Measurements from ENCODE around the gene FBXW11. TPM values are rescaled to one million over a fixed set of nuclear protein-coding genes. Genes with fewer than 3 reads are reported as not detected.

The FBXW11 gene
- total RNA-seq, 1 experiment from 2014 or later: 52.0 TPM

- ChIA-PET RAD21 (ENCODE audit: low non-redundant PET in 1 of 2, low total read pairs in 2 of 2, uncharacterized antibody in 2 of 2, unreplicated experiment in 2 of 2) (no interaction called here), CTCF (interaction anchor here (1.4 kb wide), 1 partner anchor 9 kb away, joined by 3 read pairs; no protein-coding TSS in a partner anchor), POLR2A (no interaction called here)
- BruUV-seq (replicated peaks): no TSS peak
- intact Hi-C loops (cut with micrococcal nuclease): no loop called here
- H4K20me1 ChIP-seq (ENCODE audit: insufficient read depth): no peaks in the 10 kb centered on the region
- TF ChIP-seq YY1 (IDR thresholded peaks at IDR 0.05; ENCODE audit: extremely low read depth, insufficient replicate concordance, low read depth, low read length) (no peak), ZFX (IDR thresholded peaks at IDR 0.05) (no peak), FOSL1 (IDR thresholded peaks at IDR 0.05; ENCODE audit: low read depth) (no peak), EZH2 (IDR thresholded peaks at IDR 0.05) (no peak), EGR1 (IDR thresholded peaks at IDR 0.05; ENCODE audit: low read depth) (no peak), EZH2phosphoT487 (IDR thresholded peaks at IDR 0.05; ENCODE audit: borderline replicate concordance) (no peak), SRF (IDR thresholded peaks at IDR 0.05; ENCODE audit: low read depth) (no peak), REST (IDR thresholded peaks at IDR 0.05; ENCODE audit: low read depth) (no peak), TCF7L2 (IDR thresholded peaks at IDR 0.05; ENCODE audit: borderline replicate concordance, extremely low read depth, insufficient read depth, insufficient read length) (no peak), POLR2A (IDR thresholded peaks at IDR 0.05; ENCODE audit: borderline replicate concordance, extremely low read depth, insufficient read depth, insufficient read length) (no peak), CTCF (IDR thresholded peaks at IDR 0.05 in 2 of 3, conservative IDR thresholded peaks at IDR 0.05 in 1 of 3; ENCODE audit: borderline replicate concordance in 1 of 3, insufficient read depth in 1 of 3, low read depth in 2 of 3, low read length in 2 of 3) (no peak), JUND (IDR thresholded peaks at IDR 0.05) (no peak), ELF1 (IDR thresholded peaks at IDR 0.05; ENCODE audit: borderline replicate concordance, low read depth) (no peak), ATF3 (IDR thresholded peaks at IDR 0.05) (no peak), CEBPB (IDR thresholded peaks at IDR 0.05; ENCODE audit: low read depth) (no peak)
- ATAC-seq (no peak), DNase-seq (ENCODE audit: low read depth, low spot score) (no peak)
- no peak overlapping the region for H2AFZ ChIP-seq (ENCODE audit: low read depth, low read length, poor library complexity, severe bottlenecking)
- no peak overlapping the region for H3K9ac ChIP-seq (ENCODE audit: low read length)
- H3K79me2 ChIP-seq (ENCODE audit: insufficient read depth, low read length): no peaks in the 10 kb centered on the region
- H3K36me3 ChIP-seq (ENCODE audit: control insufficient read depth in 1 of 2, insufficient read depth in 2 of 2, low read length in 2 of 2): no peaks in the 10 kb centered on the region
- H3K27me3 ChIP-seq (ENCODE audit: insufficient read depth, low read length): no peaks in the 10 kb centered on the region
- H3K4me3 ChIP-seq (replicated peaks in 1 of 2; ENCODE audit: low read depth in 1 of 2, low read length in 2 of 2): no peak overlapping the region
- H3K4me1 ChIP-seq (ENCODE audit: control insufficient read depth in 1 of 2, insufficient read depth in 2 of 2, low read length in 2 of 2): peaks cover 3 to 4% of the 10 kb centered on the region in 2 experiments; a peak in 2 of 4 replicates
- no peaks in the 10 kb centered on the region for H3K9me3 ChIP-seq (ENCODE audit: control insufficient read depth in 1 of 2, insufficient read depth in 1 of 2, low read depth in 1 of 2, low read length in 2 of 2)
- no peaks in the 10 kb centered on the region for H3K9me2 ChIP-seq (ENCODE audit: insufficient read depth)
- no peak overlapping the region for H3K4me2 ChIP-seq (ENCODE audit: low read length)
- no peak overlapping the region for H3K27ac ChIP-seq (ENCODE audit: low read depth, low read length)
Measured at GRCh38 chr5:171840711-171841522, 165.5 kb downstream of the FBXW11 start.
